A549 (cell line): Measurements from ENCODE around the gene NOS3. TPM values are rescaled to one million over a fixed set of nuclear protein-coding genes. Genes with fewer than 3 reads are reported as not detected.

Experiments
- ATAC-seq, 2 experiments: fragments of 200-7000 bp in 1 of 2; fragments of >200 bp in 1 of 2; cut with Nextera tagmentation in 1 of 2; cut with Tn5 transposase in 1 of 2; 3 replicates each; pipeline versions ENCODE4 v1.8.0 to v1.9.1; 2018 to 2020; ENCODE audit warnings: mild to moderate bottlenecking in 1 of 2, moderate library complexity in 1 of 2
- CTCF ChIA-PET: fragments of 300-600 bp; sonication (Branson Sonifier 250); formaldehyde crosslinking; extraction: SDS; loops from one replicate; lab custom pipeline; 2021; ENCODE audit warnings: antibody characterized with exemption, inconsistent platforms; lab: Yijun Ruan, JAX
- POLR2A ChIA-PET: fragments of 350-600 bp; formaldehyde crosslinking; extraction: SDS; loops from one replicate; lab custom pipeline; 2021; ENCODE audit warnings: antibody characterized with exemption, inconsistent platforms; lab: Yijun Ruan, JAX
- DNase-seq, 2 experiments: peaks; one replicate each; pipeline versions ENCODE4 v3.0.0 to v3.0.0-alpha.2; 2011 to 2016; ENCODE audit warnings: low read depth in 1 of 2, low spot score in 1 of 2
- FAIRE-seq: peaks from 2 replicates; lab custom pipeline; 2011; peaks lifted over from hg19 to GRCh38; lab: Jason Lieb, UNC
- H3K27ac ChIP-seq, 2 experiments: fragments of >200 bp; sonication (Bioruptor Twin); formaldehyde crosslinking; 3 replicates each; pipeline ENCODE4 v1.5.1; 2016 to 2017
- H3K4me1 ChIP-seq: fragments of >200 bp; sonication (Bioruptor Twin); formaldehyde crosslinking; 3 replicates; pipeline ENCODE4 v1.6.1; 2016
- H3K4me2 ChIP-seq: fragments of >200 bp; sonication (Bioruptor Twin); formaldehyde crosslinking; 3 replicates; pipeline ENCODE4 v1.6.1; 2016
- H3K4me3 ChIP-seq: fragments of >200 bp; sonication (Bioruptor Twin); formaldehyde crosslinking; 3 replicates; pipeline ENCODE4 v1.5.1; 2016
- H3K9me3 ChIP-seq: fragments of >200 bp; sonication (Bioruptor Twin); formaldehyde crosslinking; 3 replicates; pipeline ENCODE4 v1.6.1; 2016
- BCL3 ChIP-seq: fragments of >200 bp; sonication (Bioruptor Twin); formaldehyde crosslinking; IDR thresholded peaks from 3 replicates; pipeline ENCODE4 v1.6.1; 2016
- BHLHE40 ChIP-seq: IDR thresholded peaks from 2 replicates; pipeline ENCODE4 v1.6.1; 2012; ENCODE audit warnings: low read depth, low read length, inconsistent platforms
- CBX2 ChIP-seq: fragments of 200-600 bp; sonication (generic); IDR thresholded peaks from 2 replicates; pipeline ENCODE4 v1.6.1; 2016; ENCODE audit warnings: low read depth, mild to moderate bottlenecking, borderline replicate concordance
- CBX8 ChIP-seq: fragments of 200-600 bp; sonication (generic); IDR thresholded peaks from 2 replicates; pipeline ENCODE4 v1.6.1; 2016
- CHD4 ChIP-seq: fragments of 200-600 bp; sonication (generic); IDR thresholded peaks from 2 replicates; pipeline ENCODE4 v1.6.1; 2016; ENCODE audit warnings: antibody characterized with exemption, mild to moderate bottlenecking, borderline replicate concordance
- CTCF ChIP-seq: fragments of >200 bp; sonication (Bioruptor Twin); formaldehyde crosslinking; IDR thresholded peaks from 3 replicates; pipeline ENCODE4 v1.5.1; 2016
- EHMT2 ChIP-seq: fragments of 200-600 bp; sonication (generic); IDR thresholded peaks from 2 replicates; pipeline ENCODE4 v1.6.1; 2016; ENCODE audit warnings: antibody characterized with exemption, low read depth, mild to moderate bottlenecking, moderate library complexity
- EP300 ChIP-seq, 2 experiments: fragments of >200 bp; sonication (Bioruptor Twin); formaldehyde crosslinking; IDR thresholded peaks; 2 replicates in 1 of 2; 3 replicates in 1 of 2; pipeline ENCODE4 v1.6.1; 2016 to 2017
- FOSB ChIP-seq: fragments of 250-450 bp; sonication (Bioruptor Pico); IDR thresholded peaks from 2 replicates; pipeline ENCODE4 v1.5.0; 2020; ENCODE audit warnings: mild to moderate bottlenecking, moderate library complexity
- FOSL2 ChIP-seq, 2 experiments: fragments of 450-650 bp in 1 of 2; fragments of >200 bp in 1 of 2; sonication (Bioruptor Twin) in 1 of 2; formaldehyde crosslinking; IDR thresholded peaks; 2 replicates each; pipeline versions ENCODE4 v1.5.0 to v1.6.1; 2016 to 2020; ENCODE audit warnings: mild to moderate bottlenecking in 1 of 2, moderate library complexity in 1 of 2
- FOXS1 ChIP-seq: fragments of 250-450 bp; sonication (Bioruptor Pico); IDR thresholded peaks from 2 replicates; pipeline ENCODE4 v1.5.0; 2020; ENCODE audit warnings: mild to moderate bottlenecking, moderate library complexity
- HDAC2 ChIP-seq: fragments of 200-600 bp; sonication (generic); IDR thresholded peaks from 2 replicates; pipeline ENCODE4 v1.6.1; 2016
- HOXA7 ChIP-seq: fragments of 250-450 bp; sonication (Bioruptor Pico); IDR thresholded peaks from 2 replicates; pipeline ENCODE4 v1.5.0; 2020; ENCODE audit warnings: mild to moderate bottlenecking, moderate library complexity
- HOXB13 ChIP-seq: fragments of 250-450 bp; sonication (Bioruptor Pico); IDR thresholded peaks from 2 replicates; pipeline ENCODE4 v1.5.0; 2020; ENCODE audit warnings: low read depth, mild to moderate bottlenecking, moderate library complexity
- JUNB ChIP-seq: fragments of >200 bp; sonication (Bioruptor Twin); formaldehyde crosslinking; IDR thresholded peaks from 2 replicates; pipeline ENCODE4 v1.6.1; 2016
- MAZ ChIP-seq: fragments of 150-350 bp; IDR thresholded peaks from 2 replicates; pipeline ENCODE4 v1.6.1; 2014; ENCODE audit warnings: antibody characterized with exemption, low read depth, low read length, borderline replicate concordance
- PBX3 ChIP-seq: IDR thresholded peaks from 2 replicates; pipeline ENCODE4 v1.6.1; 2012
- POLR2A ChIP-seq: IDR thresholded peaks from 2 replicates; pipeline ENCODE4 v1.6.1; 2012; ENCODE audit warnings: mild to moderate bottlenecking, low read length
- RNF2 ChIP-seq: fragments of 200-600 bp; sonication (generic); IDR thresholded peaks from 2 replicates; pipeline ENCODE4 v1.6.1; 2016; ENCODE audit warnings: low read depth, mild to moderate bottlenecking, antibody characterized with exemption, moderate library complexity, borderline replicate concordance
- SMC3 ChIP-seq: fragments of >200 bp; sonication (Bioruptor Twin); formaldehyde crosslinking; IDR thresholded peaks from 3 replicates; pipeline ENCODE4 v1.6.1; 2018; ENCODE audit warnings: inconsistent platforms
- TFCP2L1 ChIP-seq: fragments of 250-450 bp; sonication (Bioruptor Pico); IDR thresholded peaks from 2 replicates; pipeline ENCODE4 v1.5.0; 2021; ENCODE audit warnings: mild to moderate bottlenecking
- USF2 ChIP-seq: fragments of 450-650 bp; IDR thresholded peaks from 2 replicates; pipeline ENCODE4 v1.6.1; 2014; ENCODE audit warnings: antibody characterized with exemption
- ZFP36 ChIP-seq: fragments of 450-650 bp; IDR thresholded peaks from 2 replicates; pipeline ENCODE4 v1.6.1; 2014; ENCODE audit warnings: borderline replicate concordance; ENCODE audit not compliant: partially characterized antibody
- WGBS: methylation state at CpG from one replicate; pipeline ENCODE4 v1.1.6; 2017; ENCODE audit errors: missing lambda C conversion rate; 5-methylcytosine and 5-hydroxymethylcytosine counted together
- polyA plus RNA-seq, 4 experiments: library from polyadenylated mRNA; depleted of rRNA in 3 of 4; stranded (reverse); fragments of >200 nt; fragmentation: RNase III in 1 of 4; extraction: RNeasy Plus Mini Kit Qiagen cat#74134 plus additional on column Dnase treatment in 1 of 4; gene quantifications; 2 replicates in 3 of 4; 3 replicates in 1 of 4; pipeline ENCODE4 v1.2.3, GENCODE V29; 2011 to 2017
- TF ChIP-seq, protein P1 (sequence below): IDR thresholded peaks from 2 replicates; pipeline ENCODE4 v1.6.1; 2012; ENCODE audit warnings: low read depth, borderline replicate concordance

Gene NOS3
- polyA plus RNA-seq, 2 of the 4 experiments (the other 2 are of a cell fraction) = 0.52 to 0.71 TPM

- POLR2A ChIA-PET = interaction anchor here (0.6 kb wide), 1 partner anchor 1519 kb away, joined by 5 read pairs; no protein-coding TSS in a partner anchor
- peak; percentile 59 to 84; a peak in 4 of 6 replicates for ATAC-seq
These were observed 2.1 kb downstream of the NOS3 start for GRCh38 chr7:150992833-150993302.

DNA sequence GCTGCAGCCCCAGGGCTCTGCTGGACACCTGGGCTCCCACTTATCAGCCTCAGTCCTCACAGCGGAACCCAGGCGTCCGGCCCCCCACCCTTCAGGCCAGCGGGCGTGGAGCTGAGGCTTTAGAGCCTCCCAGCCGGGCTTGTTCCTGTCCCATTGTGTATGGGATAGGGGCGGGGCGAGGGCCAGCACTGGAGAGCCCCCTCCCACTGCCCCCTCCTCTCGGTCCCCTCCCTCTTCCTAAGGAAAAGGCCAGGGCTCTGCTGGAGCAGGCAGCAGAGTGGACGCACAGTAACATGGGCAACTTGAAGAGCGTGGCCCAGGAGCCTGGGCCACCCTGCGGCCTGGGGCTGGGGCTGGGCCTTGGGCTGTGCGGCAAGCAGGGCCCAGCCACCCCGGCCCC lies 2.7 kb downstream of the NOS3 start:
- Histone ChIP-seq H3K4me2 (no peak overlapping the region), H3K9me3 (peaks cover 25% of the 10 kb centered on the region), H3K4me3 (no peak overlapping the region), H3K27ac (no peak overlapping the region), H3K4me1 (no peaks in the 10 kb centered on the region)
- DNase-seq = no peak
- ChIA-PET CTCF (interaction anchor here (1.0 to 5.8 kb wide), 10 partner anchors 7 to 117 kb away, joined by 3 to 39 read pairs (median 6); no protein-coding TSS in a partner anchor), POLR2A (no interaction called here)
- 76% methylated on average over 5 of the region's 14 CpGs for WGBS
- ATAC-seq = no peak
- TF ChIP-seq PBX3 (no peak), CBX2 (no peak), TFCP2L1 (no peak), EP300 (IDR thresholded peaks at IDR 0.05) (no peak)
- FAIRE-seq = no peak

More at GRCh38 chr7:150992833-150993302, 2.1 kb downstream of the NOS3 start:
- no CpG with 5 or more reads among the region's 5 CpGs for WGBS
- no peak overlapping the region for H3K27ac ChIP-seq
- no peaks in the 10 kb centered on the region for H3K4me1 ChIP-seq
- TF ChIP-seq BCL3 (no peak), CTCF (no peak), MAZ (no peak), FOXS1 (CRISPR knock-in tag) (no peak), HDAC2 (no peak), ZFP36 (no peak), FOSL2 (IDR thresholded peaks at IDR 0.05) (no peak), FOSL2 (CRISPR knock-in tag; IDR thresholded peaks at IDR 0.05) (no peak), SMC3 (no peak), FOSB (CRISPR knock-in tag) (no peak), RNF2 (no peak), HOXB13 (no peak), POLR2A (no peak), CBX8 (no peak), BHLHE40 (no peak), EHMT2 (no peak), HOXA7 (no peak), USF2 (no peak), CHD4 (no peak), JUNB (no peak)
- TF ChIP-seq, protein P1, sequence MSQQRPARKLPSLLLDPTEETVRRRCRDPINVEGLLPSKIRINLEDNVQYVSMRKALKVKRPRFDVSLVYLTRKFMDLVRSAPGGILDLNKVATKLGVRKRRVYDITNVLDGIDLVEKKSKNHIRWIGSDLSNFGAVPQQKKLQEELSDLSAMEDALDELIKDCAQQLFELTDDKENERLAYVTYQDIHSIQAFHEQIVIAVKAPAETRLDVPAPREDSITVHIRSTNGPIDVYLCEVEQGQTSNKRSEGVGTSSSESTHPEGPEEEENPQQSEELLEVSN = no peak
- DNase-seq (peak in 1 of 2 experiments; percentile 45), FAIRE-seq (no peak)
- H3K4me2 ChIP-seq = no peak overlapping the region
- no peak overlapping the region for H3K4me3 ChIP-seq
- H3K9me3 ChIP-seq = peaks cover 25% of the 10 kb centered on the region
- CTCF ChIA-PET = interaction anchor here (1.0 to 5.8 kb wide), 7 partner anchors 9 to 118 kb away, joined by 3 to 39 read pairs (median 6); no protein-coding TSS in a partner anchor
